Prostate gland (tissue), 2 donors: ENCODE results near the gene LXN. TPM values are rescaled to one million over a fixed set of nuclear protein-coding genes. Genes with fewer than 3 reads are reported as not detected.
A peak's percentile ranks its signal among the peaks of the same experiment; 100 is the strongest.

Experiments
- DNase-seq: peaks from one replicate; pipeline ENCODE4 v3.0.0-alpha.2; 2019; ENCODE audit warnings: low spot score
- H3K27ac ChIP-seq, 2 donors: fragments of 200-600 bp; sonication (generic); 2 replicates each; pipeline ENCODE4 v1.5.1; 2017 to 2019
- H3K27me3 ChIP-seq: fragments of 200-600 bp; sonication (generic); replicated peaks from 2 replicates; pipeline ENCODE4 v1.5.1; 2019; ENCODE audit not compliant: insufficient read depth
- H3K36me3 ChIP-seq, 2 donors: fragments of 200-600 bp; sonication (generic); 1 replicate in 1 of 2; 2 replicates in 1 of 2; pipeline versions ENCODE4 v1.5.1 to v1.8.1; 2017 to 2019
- H3K4me1 ChIP-seq: fragments of 200-600 bp; sonication (generic); replicated peaks from 2 replicates; pipeline ENCODE4 v1.5.1; 2019
- H3K4me3 ChIP-seq, 2 donors: fragments of 200-600 bp; sonication (generic); 2 replicates each; pipeline ENCODE4 v1.5.1; 2017 to 2019
- H3K9me3 ChIP-seq: fragments of 200-600 bp; sonication (generic); 2 replicates; pipeline ENCODE4 v1.5.1; 2017
- CTCF ChIP-seq, 4 experiments: fragments of 200-600 bp in 2 of 4; fragments of 450-650 bp in 2 of 4; sonication (generic) in 2 of 4; IDR thresholded peaks; 1 replicate in 3 of 4; 2 replicates in 1 of 4; pipeline ENCODE4 v1.5.1; 2016 to 2019; ENCODE audit warnings: antibody characterized with exemption in 4 of 4, mild to moderate bottlenecking in 2 of 4, moderate library complexity in 2 of 4
- POLR2A ChIP-seq: fragments of 450-650 bp; IDR thresholded peaks from one replicate; pipeline ENCODE4 v1.6.1; 2016; ENCODE audit warnings: antibody characterized with exemption, mild to moderate bottlenecking
- POLR2AphosphoS5 ChIP-seq: sonication (generic); formaldehyde crosslinking; IDR thresholded peaks from one replicate; pipeline ENCODE4 v1.6.1; 2017; ENCODE audit warnings: antibody characterized with exemption
- WGBS: methylation state at CpG from one replicate; pipeline ENCODE4 v1.1.5; 2018; 5-methylcytosine and 5-hydroxymethylcytosine counted together
- intact Hi-C: fragments of 100-400 bp; cut with DNase I; formaldehyde crosslinking; loops from one replicate; pipeline ENCODE4 v1.14.2; 2022
- total RNA-seq, 2 donors: library from RNA; depleted of rRNA; stranded (reverse); fragments of >200 nt; gene quantifications; one replicate each; pipeline ENCODE4 v1.1.0, GENCODE V29; 2016

LXN gene
- total RNA-seq, 2 donors from 2014 or later, result 40.9 to 48.4 TPM

GRCh38 chr3:158713094-158713499 lies 40.6 kb upstream of the LXN start:
- H3K9me3 ChIP-seq, result no peaks in the 10 kb centered on the region
- H3K27ac ChIP-seq, result peak overlapping the region; percentile 1 to 25
- no peaks in the 10 kb centered on the region for H3K36me3 ChIP-seq
- no peaks in the 10 kb centered on the region for H3K4me1 ChIP-seq
- no peak overlapping the region for H3K4me3 ChIP-seq
- TF ChIP-seq CTCF (IDR thresholded peaks at IDR 0.05) (no peak), POLR2AphosphoS5 (peak; percentile 58), POLR2A (no peak)
- intact Hi-C loops, result no loop called here
- WGBS, result 65% methylated on average over 9 of the region's 9 CpGs
- no peak for DNase-seq
- H3K27me3 ChIP-seq, result no peaks in the 10 kb centered on the region

GRCh38 chr3:158712443-158712842 lies 40.0 kb upstream of the LXN start:
- H3K27me3 ChIP-seq, result no peaks in the 10 kb centered on the region
- H3K4me3 ChIP-seq, result no peak overlapping the region
- no peak for TF ChIP-seq POLR2A
- no peak for TF ChIP-seq CTCF (IDR thresholded peaks at IDR 0.05)
- TF ChIP-seq POLR2AphosphoS5, result no peak
- H3K9me3 ChIP-seq, result no peaks in the 10 kb centered on the region
- intact Hi-C loops, result no loop called here
- DNase-seq, result no peak
- no peaks in the 10 kb centered on the region for H3K36me3 ChIP-seq
- 64% methylated on average over 1 of the region's 1 CpG for WGBS
- peak overlapping the region; percentile 15 to 25 for H3K27ac ChIP-seq
- no peaks in the 10 kb centered on the region for H3K4me1 ChIP-seq

GRCh38 chr3:158711886-158712285 lies 39.4 kb upstream of the LXN start:
- Histone ChIP-seq H3K4me3 (no peak overlapping the region), H3K27ac (peak overlapping the region in 1 of 2 donors; percentile 15), H3K9me3 (no peaks in the 10 kb centered on the region), H3K36me3 (no peaks in the 10 kb centered on the region), H3K4me1 (no peaks in the 10 kb centered on the region), H3K27me3 (no peaks in the 10 kb centered on the region)
- WGBS, result 67% methylated on average over 1 of the region's 1 CpG
- TF ChIP-seq POLR2AphosphoS5, result no peak
- TF ChIP-seq CTCF (IDR thresholded peaks at IDR 0.05), result no peak
- TF ChIP-seq POLR2A, result no peak
- intact Hi-C loops, result no loop called here
- DNase-seq, result no peak

- H3K4me3 ChIP-seq, result no peak overlapping the region
- no peaks in the 10 kb centered on the region for H3K4me1 ChIP-seq
- WGBS, result 85% methylated on average over 4 of the region's 4 CpGs
- no peak for DNase-seq
- no peaks in the 10 kb centered on the region for H3K9me3 ChIP-seq
- H3K36me3 ChIP-seq, result no peaks in the 10 kb centered on the region
- no peaks in the 10 kb centered on the region for H3K27me3 ChIP-seq
- no peak overlapping the region for H3K27ac ChIP-seq
- intact Hi-C loops, result no loop called here
- TF ChIP-seq POLR2A, result no peak
- no peak for TF ChIP-seq POLR2AphosphoS5
- no peak for TF ChIP-seq CTCF (IDR thresholded peaks at IDR 0.05)
These were observed 38.2 kb upstream of the LXN start for GRCh38 chr3:158710601-158711000.

- Histone ChIP-seq H3K36me3 (no peaks in the 10 kb centered on the region), H3K4me3 (no peak overlapping the region), H3K9me3 (no peaks in the 10 kb centered on the region), H3K4me1 (no peaks in the 10 kb centered on the region), H3K27me3 (no peaks in the 10 kb centered on the region), H3K27ac (no peak overlapping the region)
- WGBS, result 78% methylated on average over 4 of the region's 4 CpGs
- TF ChIP-seq CTCF (IDR thresholded peaks at IDR 0.05), result no peak
- no peak for TF ChIP-seq POLR2A
- TF ChIP-seq POLR2AphosphoS5, result no peak
- DNase-seq, result no peak
- intact Hi-C loops, result no loop called here
These were observed 37.2 kb upstream of the LXN start for GRCh38 chr3:158709666-158710083.
